ENCODE data around the gene PLB1. TPM values are rescaled to one million over a fixed set of nuclear protein-coding genes. Genes with fewer than 3 reads are reported as not detected.

Gene PLB1
- polyA plus RNA-seq, 3 donors: 20.2 to 35.8 (median 23.9) TPM

- Histone ChIP-seq H4K20me1 (ENCODE audit: insufficient read depth, low read length) (no peaks in the 10 kb centered on the region), H2AFZ (ENCODE audit: insufficient read depth, low read depth, low read length, poor library complexity, severe bottlenecking) (no peak overlapping the region), H3K27me3 (ENCODE audit: control insufficient read depth in 2 of 2, insufficient read depth in 2 of 2, low read length in 2 of 2) (no peaks in the 10 kb centered on the region), H3K4me1 (ENCODE audit: control insufficient read depth in 1 of 2, insufficient read depth in 2 of 2, low read length in 2 of 2) (peaks cover 6 to 13% of the 10 kb centered on the region in 2 donors), H3K4me3 (replicated peaks in 1 of 3; ENCODE audit: low read depth in 2 of 3, low read length in 3 of 3) (no peak overlapping the region), H3K9ac (ENCODE audit: insufficient read depth, low read length, poor library complexity, severe bottlenecking) (no peak overlapping the region), H3K27ac (ENCODE audit: low read depth in 1 of 2, low read length in 2 of 2) (no peak overlapping the region), H3K9me3 (replicated peaks in 1 of 2; ENCODE audit: control insufficient read depth in 1 of 2, insufficient read depth in 1 of 2, low read length in 2 of 2) (no peaks in the 10 kb centered on the region), H3K36me3 (replicated peaks in 1 of 2; ENCODE audit: control insufficient read depth in 1 of 2, insufficient read depth in 2 of 2, low read length in 2 of 2) (no peaks in the 10 kb centered on the region), H3K79me2 (ENCODE audit: insufficient read depth, low read length) (no peaks in the 10 kb centered on the region), H3K4me2 (replicated peaks; ENCODE audit: extremely low read depth, low read length, poor library complexity, severe bottlenecking) (no peak overlapping the region)
- H3K36me3 Mint-ChIP-seq: no peaks in the 10 kb centered on the region
- peak overlapping the region in 1 of 7 donors; percentile 13 for H3K27ac Mint-ChIP-seq
- no peak for DNase-seq
- peaks cover 6% of the 10 kb centered on the region for H3K4me1 Mint-ChIP-seq
- H3K9me3 Mint-ChIP-seq: no peaks in the 10 kb centered on the region
- no peak for TF ChIP-seq CTCF (IDR thresholded peaks at IDR 0.05)
- H3K27me3 Mint-ChIP-seq (ENCODE audit: low read depth in 3 of 3): peaks cover 0 to 2% (median 2%) of the 10 kb centered on the region in 3 donors
- H3K4me3 Mint-ChIP-seq: no peak overlapping the region
- intact Hi-C loops (cut with micrococcal nuclease): no loop called here
- WGBS (ENCODE audit: insufficient coverage): 100% methylated on average over 4 of the region's 4 CpGs
Observed at GRCh38 chr2:28564346-28564745, 68.5 kb downstream of the PLB1 start.

- H3K27me3 ChIP-seq (ENCODE audit: control insufficient read depth in 2 of 2, insufficient read depth in 2 of 2, low read length in 2 of 2): no peaks in the 10 kb centered on the region
- no peaks in the 10 kb centered on the region for H3K79me2 ChIP-seq (ENCODE audit: insufficient read depth, low read length)
- H3K27me3 Mint-ChIP-seq (ENCODE audit: low read depth in 3 of 3): peaks cover 0 to 2% (median 2%) of the 10 kb centered on the region in 3 donors
- H3K9me3 ChIP-seq (replicated peaks in 1 of 2; ENCODE audit: control insufficient read depth in 1 of 2, insufficient read depth in 1 of 2, low read length in 2 of 2): no peaks in the 10 kb centered on the region
- H3K27ac Mint-ChIP-seq: no peak overlapping the region
- H3K9ac ChIP-seq (ENCODE audit: insufficient read depth, low read length, poor library complexity, severe bottlenecking): no peak overlapping the region
- no peaks in the 10 kb centered on the region for H3K36me3 Mint-ChIP-seq
- peaks cover 6% of the 10 kb centered on the region for H3K4me1 Mint-ChIP-seq
- no peaks in the 10 kb centered on the region for H4K20me1 ChIP-seq (ENCODE audit: insufficient read depth, low read length)
- H3K4me2 ChIP-seq (replicated peaks; ENCODE audit: extremely low read depth, low read length, poor library complexity, severe bottlenecking): no peak overlapping the region
- intact Hi-C loops (cut with micrococcal nuclease): loop anchor here (5.0 kb wide), 2 partner anchors 37 to 187 kb away; partner anchors contain the start of gene PPP1CB (in 2 of the 2)
- no peak overlapping the region for H3K27ac ChIP-seq (ENCODE audit: low read depth in 1 of 2, low read length in 2 of 2)
- DNase-seq: no peak
- H3K4me3 Mint-ChIP-seq: no peak overlapping the region
- H3K4me1 ChIP-seq (ENCODE audit: control insufficient read depth in 1 of 2, insufficient read depth in 2 of 2, low read length in 2 of 2): peaks cover 6 to 13% of the 10 kb centered on the region in 2 donors
- H3K9me3 Mint-ChIP-seq: peaks cover 0 to under 1% (median 0%) of the 10 kb centered on the region in 7 donors
- no peak overlapping the region for H3K4me3 ChIP-seq (replicated peaks in 1 of 3; ENCODE audit: low read depth in 2 of 3, low read length in 3 of 3)
- no peak overlapping the region for H2AFZ ChIP-seq (ENCODE audit: insufficient read depth, low read depth, low read length, poor library complexity, severe bottlenecking)
- WGBS (ENCODE audit: insufficient coverage): 100% methylated on average over 3 of the region's 4 CpGs
- no peak for TF ChIP-seq CTCF (IDR thresholded peaks at IDR 0.05)
- no peaks in the 10 kb centered on the region for H3K36me3 ChIP-seq (replicated peaks in 1 of 2; ENCODE audit: control insufficient read depth in 1 of 2, insufficient read depth in 2 of 2, low read length in 2 of 2)
Observed at GRCh38 chr2:28565033-28565432, 69.2 kb downstream of the PLB1 start.
